HepG2 (cell line): ENCODE results near the gene CHST10. TPM values are rescaled to one million over a fixed set of nuclear protein-coding genes. Genes with fewer than 3 reads are reported as not detected.

Experiments used
- AGO2 ChIP-seq: fragments of 200-400 bp; formaldehyde crosslinking; optimal IDR thresholded peaks from 2 replicates; pipeline ENCODE3; 2017; ENCODE audit warnings: mild to moderate bottlenecking, low read depth, low read length, moderate library complexity
- ATRX ChIP-seq: sonication (generic); formaldehyde crosslinking; IDR thresholded peaks from 2 replicates; pipeline ENCODE4 v1.4.0; 2020; ENCODE audit warnings: missing genetic modification reagents, borderline replicate concordance
- CBX2 ChIP-seq, 2 experiments: fragments of 200-600 bp in 1 of 2; sonication (generic); formaldehyde crosslinking in 1 of 2; IDR thresholded peaks; 2 replicates each; pipeline versions ENCODE4 v1.7.0 to v1.8.1; 2018 to 2022; ENCODE audit warnings: low read depth in 2 of 2, low read length in 1 of 2, mild to moderate bottlenecking in 1 of 2, missing genetic modification reagents in 1 of 2
- GABPA ChIP-seq, 2 experiments: IDR thresholded peaks; 2 replicates each; pipeline ENCODE4 v1.6.1; 2011 to 2016; ENCODE audit warnings: low read depth in 2 of 2, low read length in 1 of 2, missing biosample characterization in 1 of 2, missing genetic modification characterization in 1 of 2
- GATAD2A ChIP-seq: IDR thresholded peaks from 2 replicates; pipeline ENCODE4 v1.6.1; 2016
- HMGXB4 ChIP-seq, 2 experiments: sonication (generic) in 1 of 2; formaldehyde crosslinking in 1 of 2; IDR thresholded peaks; 2 replicates each; pipeline versions ENCODE4 v1.4.0 to v1.6.1; 2018 to 2020; ENCODE audit warnings: missing genetic modification reagents in 2 of 2, borderline replicate concordance in 1 of 2, low read depth in 1 of 2, mild to moderate bottlenecking in 1 of 2, missing biosample characterization in 1 of 2
- JUN ChIP-seq: sonication (generic); formaldehyde crosslinking; IDR thresholded peaks from 2 replicates; pipeline ENCODE4 v1.4.0; 2020; ENCODE audit warnings: mild to moderate bottlenecking, missing genetic modification reagents
- MED1 ChIP-seq: sonication (generic); formaldehyde crosslinking; IDR thresholded peaks from 2 replicates; pipeline ENCODE4 v1.4.0; 2020; ENCODE audit warnings: missing genetic modification reagents
- MXD1 ChIP-seq: sonication (generic); formaldehyde crosslinking; IDR thresholded peaks from 2 replicates; pipeline ENCODE4 v1.4.0; 2020; ENCODE audit warnings: mild to moderate bottlenecking, missing genetic modification reagents
- PLSCR1 ChIP-seq: sonication (generic); formaldehyde crosslinking; IDR thresholded peaks from 2 replicates; pipeline ENCODE4 v1.5.0; 2020; ENCODE audit warnings: missing genetic modification reagents, mild to moderate bottlenecking, borderline replicate concordance
- POGZ ChIP-seq: sonication (generic); formaldehyde crosslinking; IDR thresholded peaks from 2 replicates; pipeline ENCODE4 v1.4.0; 2020; ENCODE audit warnings: mild to moderate bottlenecking, missing genetic modification reagents
- RAD21 ChIP-seq: fragments of 450-650 bp; formaldehyde crosslinking; IDR thresholded peaks from 2 replicates; pipeline ENCODE4 v1.5.0; 2020; ENCODE audit warnings: mild to moderate bottlenecking
- SETDB1 ChIP-seq: sonication (generic); formaldehyde crosslinking; IDR thresholded peaks from 2 replicates; pipeline ENCODE4 v1.5.1; 2020; ENCODE audit warnings: missing genetic modification reagents, mild to moderate bottlenecking, borderline replicate concordance
- SIN3A ChIP-seq: IDR thresholded peaks from 2 replicates; pipeline ENCODE4 v1.6.1; 2011; ENCODE audit warnings: low read depth, mild to moderate bottlenecking, control low read depth, low read length, borderline replicate concordance
- TCF7L2 ChIP-seq: IDR thresholded peaks from 2 replicates; pipeline ENCODE4 v1.6.1; 2011; ENCODE audit warnings: mild to moderate bottlenecking, low read depth, low read length, moderate library complexity
- ZBTB49 ChIP-seq: sonication (generic); formaldehyde crosslinking; IDR thresholded peaks from 2 replicates; pipeline ENCODE4 v1.4.0; 2020; ENCODE audit warnings: missing genetic modification reagents, borderline replicate concordance
- ZBTB7B ChIP-seq: sonication (generic); formaldehyde crosslinking; IDR thresholded peaks from 2 replicates; pipeline ENCODE4 v1.4.0; 2020; ENCODE audit warnings: missing genetic modification reagents
- ZC3H4 ChIP-seq: sonication (generic); formaldehyde crosslinking; IDR thresholded peaks from 2 replicates; pipeline ENCODE4 v1.4.0; 2020; ENCODE audit warnings: missing genetic modification reagents, borderline replicate concordance
- ZNF343 ChIP-seq: sonication (generic); formaldehyde crosslinking; IDR thresholded peaks from 2 replicates; pipeline ENCODE4 v1.4.0; 2020; ENCODE audit warnings: mild to moderate bottlenecking, missing genetic modification reagents
- ZNF496 ChIP-seq: sonication (generic); formaldehyde crosslinking; IDR thresholded peaks from 2 replicates; pipeline ENCODE4 v1.8.1; 2023; ENCODE audit warnings: mild to moderate bottlenecking, moderate library complexity, missing genetic modification reagents; ENCODE audit not compliant: insufficient replicate concordance
- ZNF501 ChIP-seq: sonication (generic); formaldehyde crosslinking; IDR thresholded peaks from 2 replicates; pipeline ENCODE4 v1.5.1; 2020; ENCODE audit warnings: mild to moderate bottlenecking, moderate library complexity, missing genetic modification reagents
- ZNF589 ChIP-seq: sonication (generic); formaldehyde crosslinking; conservative IDR thresholded peaks from 2 replicates; pipeline ENCODE4 v1.8.0; 2022; ENCODE audit warnings: mild to moderate bottlenecking, moderate library complexity, missing genetic modification reagents
- ZNF891 ChIP-seq: sonication (generic); formaldehyde crosslinking; IDR thresholded peaks from 2 replicates; pipeline ENCODE4 v1.5.0; 2020; ENCODE audit warnings: mild to moderate bottlenecking, missing genetic modification reagents
- polyA plus RNA-seq, 8 experiments: library from polyadenylated mRNA; depleted of rRNA in 3 of 8; stranded (reverse) in 7 of 8; unstranded in 1 of 8; fragments of >200 nt; fragmentation: Illumina TruSeq in 4 of 8; extraction: Trizol in 4 of 8; gene quantifications; 2 replicates each; pipeline versions ENCODE4 v1.2.1 to v1.2.3, GENCODE V29; 2011 to 2016; ENCODE audit warnings: low read depth in 4 of 8, missing spikeins in 1 of 8, mixed read lengths in 1 of 8; ENCODE audit not compliant: insufficient read depth in 1 of 8
- total RNA-seq, 5 experiments: library from RNA; depleted of rRNA; stranded (reverse); fragments of >200 nt; fragmentation: Illumina TruSeq; extraction: Trizol; gene quantifications; 2 replicates each; pipeline ENCODE4 v1.2.3, GENCODE V29; 2016; ENCODE audit warnings: low read depth in 1 of 5

The CHST10 gene
- total and polyA plus RNA-seq, 2 of the 13 experiments (the other 11 are each of a cell fraction or from before 2014, with no cell fraction given) = 10.5 to 14.2 TPM

- peak; percentile 11; the same call in 1 of the 2 replicates for TF ChIP-seq MED1 (CRISPR knock-in tag)
- TF ChIP-seq JUN = no peak
- TF ChIP-seq ZNF496 = no peak
- peak; percentile 38 for TF ChIP-seq GABPA (IDR thresholded peaks at IDR 0.05; ENCODE audit: low read depth, low read length)
- no peak for TF ChIP-seq GABPA (CRISPR knock-in tag; IDR thresholded peaks at IDR 0.05; ENCODE audit: low read depth)
- no peak for TF ChIP-seq TCF7L2
- peak; percentile 88 for TF ChIP-seq ZBTB7B (CRISPR knock-in tag)
- TF ChIP-seq ZBTB49 (CRISPR knock-in tag) = no peak; the same call in 1 of the 2 replicates
- peak; percentile 41 for TF ChIP-seq AGO2
- TF ChIP-seq SETDB1 (CRISPR knock-in tag) = no peak
- TF ChIP-seq POGZ = no peak; the same call in 1 of the 2 replicates
- TF ChIP-seq PLSCR1 = no peak
- 0 out of 2 replicates have a peak, but pooled peaks have one; percentile 30 for TF ChIP-seq ZC3H4
- TF ChIP-seq SIN3A = peak; percentile 12; the same call in 1 of the 2 replicates
- no peak for TF ChIP-seq ZNF891 (CRISPR knock-in tag)
- no peak for TF ChIP-seq ATRX (CRISPR knock-in tag)
- peak; percentile 61 to 70; a peak in 2 of 4 replicates for TF ChIP-seq HMGXB4 (CRISPR knock-in tag; IDR thresholded peaks at IDR 0.05; ENCODE audit: borderline replicate concordance in 1 of 2, low read depth in 1 of 2)
- TF ChIP-seq MXD1 (CRISPR knock-in tag) = no peak; the same call in none of the 2 replicates
- TF ChIP-seq ZNF501 (CRISPR knock-in tag) = 0 out of 2 replicates have a peak, but pooled peaks have one; percentile 54
- TF ChIP-seq CBX2 (IDR thresholded peaks at IDR 0.05; ENCODE audit: low read depth, low read length) = no peak
- 0 out of 2 replicates have a peak, but pooled peaks have one; percentile 22 for TF ChIP-seq CBX2 (CRISPR knock-in tag; IDR thresholded peaks at IDR 0.05; ENCODE audit: low read depth)
- TF ChIP-seq RAD21 (CRISPR knock-in tag) = no peak; the same call in 1 of the 2 replicates
- no peak for TF ChIP-seq ZNF343 (CRISPR knock-in tag)
- TF ChIP-seq GATAD2A (CRISPR knock-in tag) = peak; percentile 18
- TF ChIP-seq ZNF589 (CRISPR knock-in tag) = no peak
These were observed at the start of gene CHST10 (continued) for GRCh38 chr2:100416935-100417710.
